OCI-LY7 (cell line): ENCODE measurements around the gene RPS3.

Experiments
- CTCF ChIP-seq: fragments of 200-600 bp; sonication (generic); conservative IDR thresholded peaks from 2 replicates; pipeline ENCODE4 v1.5.1; 2014; ENCODE audit warnings: mild to moderate bottlenecking, antibody characterized with exemption, low read length, moderate library complexity, mixed read lengths
- EZH2phosphoT487 ChIP-seq: fragments of 200-600 bp; sonication (generic); IDR thresholded peaks from 2 replicates; pipeline ENCODE4 v1.6.1; 2018; ENCODE audit warnings: low read depth, borderline replicate concordance, mild to moderate bottlenecking, mixed run types, antibody characterized with exemption, low read length, moderate library complexity, mixed read lengths

GRCh38 chr11:75439495-75440120 lies 40.3 kb downstream of the RPS3 start:
- no peak for TF ChIP-seq CTCF
- no peak for TF ChIP-seq EZH2phosphoT487
